Duodenal mucosa (tissue), 2 donors: ENCODE data around the gene BICD2.

Experiments
- H3K27ac ChIP-seq: one replicate; pipeline ENCODE4 v1.7.0; 2013; ENCODE audit warnings: low read depth, low read length
- H3K27me3 ChIP-seq, 2 donors: one replicate each; pipeline ENCODE4 v1.7.0; 2013; ENCODE audit warnings: low read length in 2 of 2, control low read depth in 1 of 2; ENCODE audit not compliant: insufficient read depth in 2 of 2, control insufficient read depth in 1 of 2
- H3K36me3 ChIP-seq, 2 donors: one replicate each; pipeline ENCODE4 v1.7.0; 2013; ENCODE audit warnings: low read length in 2 of 2, control low read depth in 1 of 2; ENCODE audit not compliant: insufficient read depth in 2 of 2, control insufficient read depth in 1 of 2
- H3K4me1 ChIP-seq, 2 donors: one replicate each; pipeline ENCODE4 v1.7.0; 2013; ENCODE audit warnings: low read length in 2 of 2, control low read depth in 1 of 2; ENCODE audit not compliant: insufficient read depth in 2 of 2, control insufficient read depth in 1 of 2
- H3K4me3 ChIP-seq, 2 donors: one replicate each; pipeline ENCODE4 v1.7.0; 2013; ENCODE audit warnings: low read length in 2 of 2, low read depth in 1 of 2
- H3K9ac ChIP-seq, 2 donors: one replicate each; pipeline ENCODE4 v1.7.0; 2013; ENCODE audit warnings: low read length in 2 of 2, low read depth in 1 of 2
- H3K9me3 ChIP-seq, 2 donors: one replicate each; pipeline ENCODE4 v1.7.0; 2013; ENCODE audit warnings: low read length in 2 of 2, control low read depth in 1 of 2; ENCODE audit not compliant: control insufficient read depth in 1 of 2

The BICD2 gene

DNA sequence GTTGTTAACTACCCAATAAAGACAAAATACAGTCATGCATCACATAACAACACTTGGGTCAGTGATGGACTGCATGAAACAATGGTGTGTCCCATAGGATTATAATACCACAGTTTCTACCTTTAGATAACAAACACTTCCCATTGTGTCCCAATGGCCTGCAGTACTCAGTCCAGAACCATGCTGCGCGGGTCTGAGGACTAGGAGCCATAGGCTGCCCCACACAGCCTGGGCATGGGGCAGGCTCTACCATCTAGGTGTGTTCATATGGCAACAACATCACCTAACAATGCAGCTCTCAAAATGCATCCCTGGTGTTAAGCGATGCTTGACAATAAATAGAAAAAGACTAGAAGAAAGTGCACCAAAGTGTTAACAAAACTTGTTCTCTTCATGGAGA, 101.5 kb downstream of the BICD2 start:
- Histone ChIP-seq H3K9me3 (no peaks in the 10 kb centered on the region), H3K9ac (no peak overlapping the region), H3K27me3 (no peaks in the 10 kb centered on the region), H3K27ac (no peak overlapping the region), H3K4me1 (no peaks in the 10 kb centered on the region), H3K4me3 (no peak overlapping the region), H3K36me3 (peaks cover 0 to 20% of the 10 kb centered on the region in 2 donors)

GRCh38 chr9:92661743-92662142, 102.9 kb downstream of the BICD2 start:
- Histone ChIP-seq H3K4me1 (no peaks in the 10 kb centered on the region), H3K36me3 (peaks cover 0 to 28% of the 10 kb centered on the region in 2 donors), H3K27ac (no peak overlapping the region), H3K9ac (no peak overlapping the region), H3K9me3 (no peaks in the 10 kb centered on the region), H3K27me3 (no peaks in the 10 kb centered on the region), H3K4me3 (no peak overlapping the region)
